Right ventricle myocardium inferior (tissue), 1 donor: ENCODE data around the gene EXOC3L4. TPM values are rescaled to one million over a fixed set of nuclear protein-coding genes. Genes with fewer than 3 reads are reported as not detected.
"Not testable (repeated sequence)": the region's sequence is repeated elsewhere in the genome, so short reads cannot be mapped to it uniquely, and the experiment has no call there.

Source experiments
- ATAC-seq: fragments of 200-7000 bp; cut with Tn5 transposase; one replicate; pipeline ENCODE4 v1.9.1; 2020; ENCODE audit warnings: mild to moderate bottlenecking, moderate library complexity
- DNase-seq: peaks from one replicate; pipeline ENCODE4 v3.0.0; 2021; ENCODE audit errors: missing footprints
- intact Hi-C: fragments of 100-400 bp; cut with DNase I; formaldehyde crosslinking; loops from one replicate; pipeline ENCODE4 v1.11.0; 2022
- long read RNA-seq: library from polyadenylated mRNA; unstranded; transcript quantifications from one replicate; pipeline ENCODE4 v2.0.0, GENCODE V29; 2021
- total RNA-seq: library from RNA; stranded (reverse); fragmentation: NEBNext Ultra II Directional; extraction: Animal tissue kit (Norgen Biotek cat#: 25700); gene quantifications from one replicate; pipeline ENCODE4 v1.2.1, GENCODE V29; 2021
- donor health status: DM: no; HTN: yes; CAD: no; lungs with severe emphysema.

Gene EXOC3L4
- 1.2 TPM for total RNA-seq
- long read RNA-seq, partial matches to known transcripts = 0 of 2 reads
- long read RNA-seq, other reads (novel, unspliced or antisense) = 2 of 2 reads

DNA sequence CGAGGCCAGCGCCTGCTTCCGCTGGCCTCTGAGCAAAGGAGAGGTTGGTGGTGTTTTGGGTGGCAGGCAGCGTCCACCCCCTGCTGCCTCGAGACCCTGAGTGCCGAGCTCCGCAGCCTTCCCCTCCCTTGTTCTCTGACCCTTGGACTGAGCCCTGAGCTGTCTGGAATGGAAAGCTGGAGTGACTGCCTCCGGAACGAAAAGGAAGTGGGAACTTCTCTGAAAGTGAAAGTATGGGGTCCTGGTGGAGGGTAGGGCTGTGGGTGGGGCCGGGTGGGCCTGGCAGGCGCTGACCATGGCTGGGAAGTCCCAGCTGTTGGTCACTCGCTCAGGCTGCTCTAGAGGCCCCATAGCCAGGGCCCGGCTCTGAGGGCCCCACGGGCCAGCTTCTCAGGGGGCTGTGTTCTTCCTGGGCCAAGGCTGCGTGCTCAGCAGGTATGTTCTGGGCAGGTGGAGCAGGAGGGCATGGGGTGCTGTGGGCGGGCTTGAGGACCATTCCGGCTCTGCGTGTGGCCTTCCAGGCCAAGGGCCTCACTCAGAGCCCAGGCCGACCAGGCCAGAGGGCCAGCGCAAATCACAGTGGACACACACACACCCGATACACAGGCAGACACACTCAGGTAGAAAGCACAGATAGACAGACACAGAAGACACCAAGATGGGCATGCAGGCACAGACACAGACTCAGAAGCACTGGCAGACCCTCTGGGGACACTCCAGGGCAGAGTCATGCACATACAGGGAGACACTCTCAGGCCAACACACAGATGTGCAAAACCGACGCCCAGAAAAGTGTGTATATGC is at the start of gene EXOC3L4:
EXOC3L4 (plus strand) TSS at position 320 of the 804 bp plus-strand sequence. CDS start 5,495 bp downstream, outside the sequence.
- ATAC-seq = peak; percentile 30
- intact Hi-C loops = no loop called here
- DNase-seq = peak; percentile 37

DNA sequence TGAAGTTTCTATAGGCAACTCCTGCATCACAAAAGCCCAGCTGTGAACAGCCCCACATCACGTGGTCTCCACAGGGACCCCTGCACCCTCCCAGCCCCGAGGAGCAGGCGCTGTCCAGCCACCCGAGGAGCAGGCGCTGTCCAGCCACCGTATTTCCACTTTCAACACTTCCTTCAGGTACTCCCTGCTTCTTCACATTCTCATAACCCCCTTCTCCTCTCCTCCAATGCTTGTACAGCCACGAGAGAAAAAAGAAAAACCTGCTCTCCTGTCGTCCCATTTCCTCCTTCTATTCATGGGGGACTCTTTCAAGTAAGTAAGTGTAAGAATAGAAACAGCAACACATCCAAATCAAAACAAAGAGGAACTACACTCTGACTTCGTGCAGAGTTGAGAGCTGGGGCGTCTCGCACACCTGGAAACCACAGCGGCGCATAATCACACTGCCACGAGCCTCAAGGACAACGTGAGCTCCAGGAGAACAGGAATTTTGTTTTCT is 49.1 kb upstream of the EXOC3L4 start:
- intact Hi-C loops = no loop called here
- ATAC-seq = no peak
- DNase-seq = no peak

DNA sequence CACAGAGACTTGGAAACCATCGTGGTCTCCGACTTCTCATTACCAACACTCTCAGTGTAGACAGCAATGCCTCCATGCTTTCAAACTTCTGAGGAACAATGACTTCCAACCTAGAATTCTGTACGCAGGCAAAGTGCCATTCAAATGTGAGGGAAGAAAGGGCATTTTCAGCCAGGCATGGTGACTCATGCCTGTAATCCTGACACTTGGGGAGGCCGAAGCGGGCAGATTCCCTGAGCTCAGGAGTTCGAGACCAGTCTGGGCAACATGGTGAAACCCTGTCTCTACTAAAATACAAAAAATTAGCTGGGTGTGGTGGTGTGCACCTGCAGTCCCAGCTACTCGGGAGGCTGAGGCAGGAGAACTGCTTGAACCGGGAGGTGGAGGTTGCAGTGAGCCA is 47.1 kb upstream of the EXOC3L4 start:
- intact Hi-C loops, DNase-seq, ATAC-seq: not testable (repeated sequence)

DNA sequence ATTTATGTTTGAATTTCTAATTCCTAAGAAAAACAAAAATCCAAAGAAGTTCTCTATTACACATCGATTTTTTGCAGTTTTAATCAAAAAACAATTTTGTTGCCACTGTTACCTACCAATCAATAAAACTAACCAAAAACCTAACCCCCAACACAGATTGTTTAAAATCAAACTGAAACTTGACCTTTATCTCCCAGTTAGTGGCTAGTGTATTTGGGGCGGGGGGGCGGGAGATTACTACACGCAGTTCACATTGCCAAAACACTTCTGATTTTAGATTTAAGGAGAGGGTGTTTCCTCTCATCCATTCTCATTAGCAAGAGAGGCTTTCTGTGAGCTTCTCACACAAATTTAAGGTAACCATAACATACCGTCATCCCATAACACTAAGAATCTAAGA is 43.6 kb upstream of the EXOC3L4 start:
- intact Hi-C loops = no loop called here
- DNase-seq (no peak), ATAC-seq (no peak)

DNA sequence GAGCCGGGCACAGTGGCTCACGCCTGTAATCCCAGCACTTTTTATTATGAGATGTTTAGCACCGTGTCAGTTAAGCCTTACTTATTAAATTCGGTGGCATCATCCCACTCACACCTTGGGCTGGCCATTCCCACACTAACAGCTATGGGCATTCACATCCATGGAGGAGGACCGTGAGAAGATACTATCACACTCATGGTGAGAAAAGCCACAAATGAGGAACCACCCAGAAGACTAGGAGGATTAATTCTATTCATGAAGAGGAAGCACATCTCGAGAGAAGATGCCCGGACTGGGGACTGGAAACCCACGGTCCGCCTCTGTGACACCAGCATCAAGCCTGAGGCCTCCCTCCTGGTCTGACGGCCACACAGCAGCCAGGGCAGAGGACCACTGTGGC is 42.1 kb upstream of the EXOC3L4 start:
- intact Hi-C loops = no loop called here
- ATAC-seq = no peak

DNA sequence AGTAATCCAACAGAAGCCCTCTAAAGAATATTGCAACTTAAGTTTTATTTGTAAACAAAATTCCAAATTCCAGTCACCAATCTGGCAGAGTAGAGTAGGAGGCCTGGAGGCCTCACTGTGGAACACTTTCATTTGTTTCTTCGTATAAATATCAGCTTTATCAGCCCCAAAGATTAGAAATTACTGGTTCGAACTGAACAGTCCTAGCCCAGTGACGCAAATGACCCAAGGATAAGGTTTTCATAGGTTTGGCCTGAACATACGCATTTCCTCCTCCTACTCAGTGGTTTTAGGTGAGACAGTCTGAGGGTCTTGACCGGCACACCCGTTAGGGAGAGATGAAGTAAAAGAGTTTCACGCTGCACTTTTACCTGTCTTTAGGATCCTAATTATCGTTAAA is 38.8 kb upstream of the EXOC3L4 start:
- intact Hi-C loops = loop anchor here (5.0 kb wide), 1 partner anchor 48 kb away; no protein-coding TSS in a partner anchor
- ATAC-seq (no peak), DNase-seq (no peak)

More for the DNA sequence above, 42.1 kb upstream of the EXOC3L4 start:
- no peak for DNase-seq

DNA sequence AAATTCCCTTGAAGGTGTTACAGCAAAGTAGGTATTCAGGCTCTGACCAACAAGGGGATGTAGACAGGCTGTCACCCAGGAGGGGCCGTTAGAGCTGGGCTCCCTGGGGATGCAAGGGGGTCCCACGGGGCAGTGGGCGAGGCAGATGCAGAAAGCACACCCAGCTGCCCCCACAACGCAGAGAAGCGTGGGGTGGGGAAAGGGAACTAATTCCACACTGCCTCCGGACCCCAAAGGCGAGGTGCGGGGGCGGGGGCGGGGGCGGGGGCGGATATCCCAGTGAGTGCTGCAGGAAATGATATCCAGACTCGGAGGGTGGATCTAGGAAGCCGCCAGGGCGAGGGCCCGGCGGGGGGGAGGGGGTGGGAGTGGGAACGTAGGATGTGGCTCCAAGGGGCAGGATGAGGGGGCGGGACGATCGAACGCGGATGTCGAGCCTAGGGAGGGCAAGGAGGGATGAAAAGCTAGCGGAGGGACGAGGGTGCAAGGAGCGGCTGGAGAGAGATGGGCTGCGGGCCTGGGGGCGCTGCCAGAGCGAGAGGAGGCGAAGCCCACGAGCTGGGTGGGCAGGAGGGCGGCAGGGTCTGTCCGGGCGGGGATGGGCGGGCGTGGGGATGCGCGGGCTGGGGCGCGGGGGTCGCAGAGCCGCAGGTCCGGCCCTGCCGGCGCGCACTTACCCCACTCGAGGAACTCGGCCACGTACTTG is 38.0 kb upstream of the EXOC3L4 start:
- peak; percentile 79 for DNase-seq
- intact Hi-C loops = loop anchor here (5.0 kb wide), 1 partner anchor 49 kb away; no protein-coding TSS in a partner anchor
- no peak for ATAC-seq

DNA sequence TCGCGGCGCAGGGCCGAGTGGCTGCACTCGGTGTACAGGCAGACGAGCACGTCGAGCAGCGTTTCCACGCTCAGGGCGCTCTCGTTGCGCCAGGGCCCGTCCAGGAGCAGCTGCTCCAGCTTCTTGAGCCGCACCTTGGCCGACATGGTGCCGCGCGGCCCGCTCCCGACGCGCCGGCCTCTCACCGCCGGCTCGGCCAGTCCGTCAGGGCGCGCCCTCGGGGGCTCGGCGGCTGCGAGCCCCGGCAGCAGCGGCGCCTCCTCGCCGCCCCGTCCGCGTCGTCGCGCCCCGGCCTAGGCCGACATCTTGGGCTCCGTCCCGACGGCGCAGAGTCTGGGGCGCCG is 37.5 kb upstream of the EXOC3L4 start:
- DNase-seq (no peak), ATAC-seq (peak; percentile 0)
- intact Hi-C loops = loop anchor here (5.0 kb wide), 1 partner anchor 50 kb away; no protein-coding TSS in a partner anchor

DNA sequence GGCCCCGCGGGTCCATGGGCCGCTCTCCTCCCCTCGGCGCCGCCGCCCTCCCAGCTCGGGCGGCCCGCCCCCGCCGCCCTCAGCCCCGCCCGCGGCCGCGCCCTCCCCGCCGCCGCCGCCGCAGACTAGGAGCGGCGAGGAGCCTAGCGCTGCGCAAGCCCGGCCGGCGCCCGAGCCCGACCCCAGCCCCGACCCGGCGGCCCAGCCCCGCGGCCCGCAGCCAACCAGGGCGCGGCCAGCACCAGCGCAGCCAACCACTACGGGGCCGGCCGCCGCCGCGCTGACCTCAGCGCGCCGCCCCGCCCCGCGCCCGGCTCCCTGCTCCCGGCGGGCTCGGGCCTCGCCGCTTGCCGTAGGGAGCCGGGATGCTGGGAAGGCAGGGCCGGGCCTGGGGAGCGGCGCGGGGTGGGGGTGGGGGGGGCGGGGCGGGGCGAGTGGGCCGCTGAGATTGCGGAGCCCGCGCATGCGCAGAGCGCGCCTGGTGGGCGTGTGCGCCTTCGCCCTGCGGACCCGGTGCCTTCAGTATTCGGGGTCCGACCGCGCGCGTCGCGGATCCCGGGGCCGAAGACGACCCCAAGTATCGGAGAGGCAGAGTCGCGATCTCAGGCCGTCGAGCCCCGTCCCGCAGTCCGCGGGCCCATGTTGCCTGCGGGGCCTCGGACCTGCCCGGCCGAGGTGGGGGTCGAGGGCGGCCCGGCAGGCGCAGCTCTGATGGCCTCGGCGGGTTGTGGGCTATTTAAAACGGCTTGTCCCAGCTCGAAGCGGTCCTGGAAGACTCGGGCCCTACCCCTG is 37.0 kb upstream of the EXOC3L4 start, which contains the start of gene CDC42BPB:
CDC42BPB (minus strand) TSS at position 178 of the 792 bp plus-strand sequence. CDS start 376 bp downstream, outside the sequence.
- intact Hi-C loops = loop anchor here (5.0 kb wide), 1 partner anchor 50 kb away; no protein-coding TSS in a partner anchor
- peak; percentile 97 for ATAC-seq
- DNase-seq = peak; percentile 95

DNA sequence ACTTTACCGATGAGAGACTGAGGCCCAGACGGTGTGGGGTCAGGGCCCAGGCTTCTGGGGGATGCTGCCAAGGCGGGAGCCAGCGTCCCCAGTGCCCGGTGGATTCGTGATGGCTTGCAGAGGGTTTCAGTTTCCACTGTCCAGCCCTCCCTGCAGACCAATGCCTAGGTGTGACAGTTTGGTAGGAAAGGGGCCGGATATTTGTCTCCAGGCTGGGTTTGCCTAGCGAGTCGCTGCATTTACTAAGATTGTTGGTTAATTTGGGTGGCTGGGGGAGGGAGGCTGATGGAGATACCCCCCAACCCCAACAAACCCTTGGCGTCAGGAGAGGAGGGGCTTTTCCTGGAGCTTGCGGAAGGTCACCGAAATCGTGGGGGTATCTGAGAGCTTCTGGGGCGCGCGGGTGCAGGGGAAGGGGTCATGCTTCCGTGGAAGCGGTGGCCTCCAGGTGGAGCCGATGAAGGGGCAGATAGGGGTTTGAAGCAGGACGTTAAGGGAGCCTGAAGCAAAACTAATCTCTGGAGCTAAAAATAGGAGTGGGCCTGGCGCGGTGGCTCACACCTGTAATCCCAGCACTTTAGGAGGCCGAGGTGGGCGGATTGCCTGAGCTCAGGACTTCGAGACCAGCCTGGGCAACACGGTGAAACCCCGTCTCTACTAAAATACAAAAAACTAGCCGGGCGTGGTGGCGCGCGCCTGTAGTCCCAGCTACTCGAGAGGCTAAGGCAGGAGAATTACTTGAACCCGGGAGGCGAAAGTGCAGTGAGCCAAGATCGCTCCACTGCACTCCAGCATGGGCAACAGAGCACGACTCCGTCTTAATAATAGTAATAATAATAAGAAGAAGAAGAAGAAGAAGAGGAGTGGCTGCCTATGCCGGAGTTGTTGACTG is 36.1 kb upstream of the EXOC3L4 start:
- peak; percentile 29 for ATAC-seq
- DNase-seq = no peak

DNA sequence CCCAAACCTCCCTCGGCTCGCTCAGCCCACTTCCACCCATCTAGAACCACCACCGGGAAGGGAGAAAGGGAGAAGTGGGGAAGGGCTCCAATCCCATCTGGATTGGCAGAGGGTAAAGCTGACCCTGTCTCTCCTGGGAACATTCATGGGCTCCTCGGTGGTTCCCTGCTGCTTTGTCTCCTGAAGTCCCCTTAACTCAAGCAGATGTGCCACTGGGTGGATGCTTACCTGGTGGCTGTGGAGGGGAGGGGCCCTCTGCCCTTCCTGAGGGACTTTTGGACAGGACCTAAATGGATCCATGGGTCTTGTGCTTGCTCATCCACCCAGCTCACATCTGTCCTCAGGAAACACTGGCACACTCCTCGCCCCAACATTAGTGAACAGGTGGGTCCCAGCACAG is 35.0 kb upstream of the EXOC3L4 start:
- ATAC-seq = no peak

More for the DNA sequence above, 36.1 kb upstream of the EXOC3L4 start:
- intact Hi-C loops = loop anchor here (5.0 kb wide), 1 partner anchor 51 kb away; no protein-coding TSS in a partner anchor

DNA sequence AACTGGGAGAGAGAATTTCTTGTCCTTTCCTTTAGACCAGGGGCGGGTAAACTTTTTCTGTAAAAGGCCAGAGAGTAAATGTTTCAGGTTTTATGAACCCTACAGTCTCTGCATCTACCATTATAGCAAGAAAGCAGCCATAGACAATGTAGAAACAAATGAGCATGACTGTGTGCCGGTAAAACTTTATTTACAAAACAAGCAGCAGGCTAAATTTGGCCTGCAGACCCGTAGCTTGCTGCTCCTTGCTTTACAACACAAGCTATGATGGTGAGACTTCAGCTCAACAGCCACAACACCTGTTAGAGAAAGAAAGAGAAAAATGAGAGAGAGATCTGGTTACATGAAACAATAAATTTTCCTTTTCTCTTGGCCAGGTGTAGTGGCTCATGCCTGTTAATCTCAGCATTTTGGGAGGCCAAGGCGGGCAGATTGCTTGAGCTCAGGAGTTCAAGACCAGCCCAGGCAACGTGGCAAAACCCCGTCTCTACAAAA is 33.0 kb upstream of the EXOC3L4 start:
- ATAC-seq (no peak), DNase-seq (no peak)
- intact Hi-C loops = no loop called here

More for the DNA sequence above, 35.0 kb upstream of the EXOC3L4 start:
- no peak for DNase-seq
- intact Hi-C loops = loop anchor here (5.0 kb wide), 1 partner anchor 52 kb away; no protein-coding TSS in a partner anchor

DNA sequence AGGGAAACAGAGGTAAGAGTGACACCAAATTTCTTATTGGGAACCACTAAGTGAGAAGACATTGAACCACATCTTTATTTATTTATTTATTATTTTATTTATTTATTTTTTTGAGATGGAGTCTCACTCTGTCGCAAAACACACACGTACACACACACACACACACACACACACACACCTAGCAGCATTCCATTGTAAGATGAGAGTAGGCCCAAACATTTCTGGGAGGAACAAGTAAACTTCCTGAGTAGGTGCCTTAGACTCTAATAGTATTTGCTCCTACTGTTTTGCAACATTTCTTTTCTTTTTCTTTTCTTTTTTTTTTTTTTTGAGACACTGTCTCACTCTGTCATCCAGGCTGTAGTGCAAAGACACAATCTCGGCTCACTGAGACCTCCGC is 30.1 kb upstream of the EXOC3L4 start:
- ATAC-seq = no peak
- DNase-seq = no peak
- intact Hi-C loops = no loop called here

DNA sequence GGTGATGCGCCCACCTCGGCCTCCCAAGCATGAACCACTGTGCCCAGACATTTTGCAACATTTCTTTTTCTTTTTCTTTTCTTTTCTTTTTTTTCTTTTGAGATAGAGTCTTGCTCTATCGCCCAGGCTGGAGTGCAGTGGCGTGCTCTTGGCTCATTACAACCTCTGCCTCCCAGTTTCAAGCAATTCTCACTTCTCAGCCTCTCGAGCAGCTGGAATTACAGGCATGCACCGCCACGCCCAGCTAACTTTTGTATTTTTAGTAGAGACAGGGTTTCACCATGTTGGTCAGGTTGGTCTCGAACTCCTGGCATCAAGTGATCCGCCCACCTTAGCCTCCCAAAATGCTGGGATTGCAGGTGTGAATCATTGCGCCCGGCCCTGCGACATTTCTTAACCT is 29.5 kb upstream of the EXOC3L4 start:
- intact Hi-C loops = no loop called here
- DNase-seq (no peak), ATAC-seq (no peak)

DNA sequence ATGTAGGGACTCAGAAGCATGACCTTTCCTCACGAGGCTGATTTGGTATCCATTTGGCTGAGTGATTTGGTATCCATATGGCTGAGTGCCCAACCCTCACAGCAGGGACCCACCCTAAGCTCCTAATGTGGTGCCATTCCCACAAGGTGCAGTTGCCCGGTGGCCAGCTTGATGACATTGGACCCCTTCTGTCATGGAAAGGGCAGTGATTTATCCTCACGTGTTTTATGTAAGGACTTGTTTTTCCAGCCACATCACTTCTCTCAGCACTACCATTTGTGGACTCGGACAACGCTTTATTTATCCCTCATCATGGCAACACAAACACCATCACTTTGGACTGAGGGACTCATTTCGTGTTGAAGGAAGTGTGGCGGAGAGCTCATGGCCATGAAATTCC is 28.7 kb upstream of the EXOC3L4 start:
- ATAC-seq (no peak), DNase-seq (no peak)
- intact Hi-C loops = no loop called here

DNA sequence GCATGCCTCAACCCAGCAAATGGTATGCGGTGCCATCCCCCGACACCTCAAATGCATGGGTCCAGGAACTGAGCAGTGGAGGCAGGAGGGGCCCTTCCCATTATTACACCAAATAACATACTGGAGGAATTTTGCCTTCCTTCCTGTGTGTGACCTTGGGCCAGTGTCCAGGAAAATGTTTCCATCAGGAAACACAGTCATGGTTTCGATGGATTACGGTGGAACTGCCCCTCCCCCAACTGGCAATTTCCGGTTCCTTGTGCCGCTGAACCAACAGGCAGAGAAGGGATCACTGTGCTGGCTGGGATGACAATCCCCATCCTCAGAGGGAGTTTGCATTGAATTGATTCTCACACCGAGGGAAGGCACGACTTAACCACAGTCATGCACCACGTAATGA is 28.1 kb upstream of the EXOC3L4 start:
- DNase-seq = no peak
- intact Hi-C loops = no loop called here
- ATAC-seq = no peak

DNA sequence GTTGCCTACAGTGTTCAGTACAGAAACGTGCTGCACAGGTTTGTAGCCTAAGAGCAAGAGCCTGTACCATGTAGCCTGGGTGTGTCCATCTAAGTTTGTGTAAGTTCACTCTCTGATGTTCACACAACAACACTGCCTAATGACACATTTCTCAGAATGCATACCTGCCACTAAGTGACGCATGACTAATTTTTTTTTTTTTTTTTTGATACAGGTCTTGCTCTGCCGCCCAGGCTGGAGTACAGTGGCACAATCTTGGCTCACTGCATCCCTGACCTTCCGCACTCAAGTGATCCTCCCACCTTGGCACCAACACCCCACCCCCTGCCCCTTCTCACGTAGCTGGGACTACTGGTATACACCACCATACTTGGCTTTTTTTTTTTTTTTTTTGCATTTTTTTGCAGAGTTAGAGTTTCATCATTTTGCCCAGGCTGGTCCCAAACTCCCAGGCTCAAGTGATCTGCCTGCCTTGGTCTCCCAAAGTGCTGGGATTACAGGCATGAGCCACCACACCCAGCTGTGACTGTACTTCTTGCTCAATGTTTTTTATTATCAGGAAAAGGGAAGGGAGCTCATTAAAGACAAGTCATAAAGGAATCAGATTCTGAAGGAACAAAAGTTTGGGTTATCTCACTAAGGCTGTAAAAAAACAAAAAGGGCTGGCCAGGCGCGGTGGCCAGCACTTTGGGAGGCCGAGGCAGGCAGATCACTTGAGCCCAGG is 27.1 kb upstream of the EXOC3L4 start:
- intact Hi-C loops = no loop called here
- ATAC-seq = peak; percentile 51
- DNase-seq = no peak
